ENCODE data around the gene NDST3.

DNA sequence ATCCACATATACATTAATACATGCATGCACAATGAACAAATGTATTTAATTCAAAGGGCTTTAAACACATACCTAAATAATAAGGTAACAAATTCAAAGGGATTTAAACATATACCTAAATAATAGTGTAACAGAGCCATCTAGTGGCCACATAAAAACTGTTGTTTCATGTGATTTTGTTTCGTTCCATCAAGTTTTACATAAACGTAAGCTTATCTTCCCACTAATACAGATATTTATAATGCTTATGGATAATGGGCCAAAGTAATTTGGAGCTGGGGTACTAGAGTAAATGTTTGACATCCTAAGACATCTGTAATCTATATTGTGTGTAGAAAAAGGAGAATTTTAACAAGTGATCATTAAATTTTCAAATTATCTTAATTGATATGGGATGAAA lies 236.2 kb downstream of the NDST3 start:
- TF ChIP-seq GATA2 (IDR thresholded peaks at IDR 0.05; ENCODE audit: low read depth, low read length) (no peak), GATA3 (IDR thresholded peaks at IDR 0.05; ENCODE audit: low read depth, low read length) (no peak)
